ENCODE data around the gene ARHGAP23. TPM values are rescaled to one million over a fixed set of nuclear protein-coding genes. Genes with fewer than 3 reads are reported as not detected.

The ARHGAP23 gene
- total RNA-seq, 1 experiment from 2014 or later, result 83.5 TPM

- intact Hi-C loops (cut with micrococcal nuclease; ENCODE audit: unreplicated experiment), result no loop called here
- Histone ChIP-seq H3K4me1 (peaks cover 19% of the 10 kb centered on the region), H3K27me3 (replicated peaks; ENCODE audit: control insufficient read depth, insufficient read depth, low read length) (no peaks in the 10 kb centered on the region), H3K36me3 (ENCODE audit: control insufficient read depth, insufficient read depth, low read length) (no peaks in the 10 kb centered on the region), H3K9me3 (no peaks in the 10 kb centered on the region), H3K4me3 (ENCODE audit: low read depth, low read length) (no peak overlapping the region)
- Mint-ChIP-seq H3K36me3 (ENCODE audit: insufficient read depth, unreplicated experiment) (peaks cover 35% of the 10 kb centered on the region), H3K27me3 (ENCODE audit: insufficient read depth, unreplicated experiment) (peaks cover 2% of the 10 kb centered on the region), H3K4me3 (ENCODE audit: unreplicated experiment) (no peak overlapping the region), H3K27ac (ENCODE audit: unreplicated experiment) (no peak overlapping the region), H3K4me1 (ENCODE audit: low read depth, unreplicated experiment) (peaks cover 16% of the 10 kb centered on the region), H3K9me3 (ENCODE audit: unreplicated experiment) (no peaks in the 10 kb centered on the region)
- ChIA-PET CTCF (no interaction called here), POLR2A (interaction anchor here (0.5 kb wide), 1 partner anchor 12 kb away, joined by 9 read pairs; no protein-coding TSS in a partner anchor)
- BruUV-seq (replicated peaks), result no TSS peak
- DNase-seq, result no peak
- no peak for TF ChIP-seq CTCF (IDR thresholded peaks at IDR 0.05; ENCODE audit: insufficient read depth in 1 of 2, low read depth in 1 of 2, low read length in 1 of 2, severe bottlenecking in 1 of 2, unreplicated experiment in 1 of 2)
Measured at GRCh38 chr17:38459567-38459966, 31.3 kb downstream of the ARHGAP23 start.

- POLR2A ChIA-PET, result interaction anchor here (0.5 kb wide), 1 partner anchor 13 kb away, joined by 9 read pairs; no protein-coding TSS in a partner anchor
- Histone ChIP-seq H3K4me1 (peaks cover 15% of the 10 kb centered on the region), H3K36me3 (ENCODE audit: control insufficient read depth, insufficient read depth, low read length) (no peaks in the 10 kb centered on the region), H3K9me3 (no peaks in the 10 kb centered on the region), H3K27me3 (replicated peaks; ENCODE audit: control insufficient read depth, insufficient read depth, low read length) (no peaks in the 10 kb centered on the region), H3K4me3 (ENCODE audit: low read depth, low read length) (no peak overlapping the region)
- BruUV-seq (replicated peaks), result no TSS peak
- DNase-seq, result no peak
- H3K36me3 Mint-ChIP-seq (ENCODE audit: insufficient read depth, unreplicated experiment), result peaks cover 35% of the 10 kb centered on the region
- H3K4me1 Mint-ChIP-seq (ENCODE audit: low read depth, unreplicated experiment), result peaks cover 11% of the 10 kb centered on the region
- H3K27ac Mint-ChIP-seq (ENCODE audit: unreplicated experiment), result no peak overlapping the region
- no peak overlapping the region for H3K4me3 Mint-ChIP-seq (ENCODE audit: unreplicated experiment)
- intact Hi-C loops (cut with micrococcal nuclease; ENCODE audit: unreplicated experiment), result no loop called here
- H3K9me3 Mint-ChIP-seq (ENCODE audit: unreplicated experiment), result no peaks in the 10 kb centered on the region
- H3K27me3 Mint-ChIP-seq (ENCODE audit: insufficient read depth, unreplicated experiment), result peaks cover under 1% of the 10 kb centered on the region
- no peak for TF ChIP-seq CTCF (IDR thresholded peaks at IDR 0.05; ENCODE audit: insufficient read depth in 1 of 2, low read depth in 1 of 2, low read length in 1 of 2, severe bottlenecking in 1 of 2, unreplicated experiment in 1 of 2)
- CTCF ChIA-PET, result no interaction called here
Measured at GRCh38 chr17:38460082-38460715, 31.9 kb downstream of the ARHGAP23 start.

GRCh38 chr17:38460716-38461630 is 32.7 kb downstream of the ARHGAP23 start:
- peaks cover 35% of the 10 kb centered on the region for H3K36me3 Mint-ChIP-seq (ENCODE audit: insufficient read depth, unreplicated experiment)
- H3K27ac Mint-ChIP-seq (ENCODE audit: unreplicated experiment), result no peak overlapping the region
- peak in 1 of 2 experiments; percentile 2 for TF ChIP-seq CTCF (IDR thresholded peaks at IDR 0.05; ENCODE audit: insufficient read depth in 1 of 2, low read depth in 1 of 2, low read length in 1 of 2, severe bottlenecking in 1 of 2, unreplicated experiment in 1 of 2)

More at GRCh38 chr17:38460716-38461630, 32.7 kb downstream of the ARHGAP23 start:
- Histone ChIP-seq H3K27me3 (replicated peaks; ENCODE audit: control insufficient read depth, insufficient read depth, low read length) (no peaks in the 10 kb centered on the region), H3K36me3 (ENCODE audit: control insufficient read depth, insufficient read depth, low read length) (no peaks in the 10 kb centered on the region), H3K4me1 (peaks cover 8% of the 10 kb centered on the region), H3K9me3 (no peaks in the 10 kb centered on the region), H3K4me3 (ENCODE audit: low read depth, low read length) (no peak overlapping the region)
- CTCF ChIA-PET, result no interaction called here
- Mint-ChIP-seq H3K27me3 (ENCODE audit: insufficient read depth, unreplicated experiment) (no peaks in the 10 kb centered on the region), H3K4me1 (ENCODE audit: low read depth, unreplicated experiment) (peaks cover 6% of the 10 kb centered on the region), H3K9me3 (ENCODE audit: unreplicated experiment) (no peaks in the 10 kb centered on the region), H3K4me3 (ENCODE audit: unreplicated experiment) (no peak overlapping the region)
- POLR2A ChIA-PET, result no interaction called here
- intact Hi-C loops (cut with micrococcal nuclease; ENCODE audit: unreplicated experiment), result no loop called here
- no peak for DNase-seq
- no TSS peak for BruUV-seq (replicated peaks)
